D341Med (cell line): ENCODE measurements around the gene UACA.
"Not testable (repeated sequence)": the region's sequence is repeated elsewhere in the genome, so short reads cannot be mapped to it uniquely, and the experiment has no call there.

ENCODE experiments used
- DNase-seq: peaks from one replicate; pipeline ENCODE4 v3.0.0; 2012; ENCODE audit warnings: low spot score

The UACA gene

GRCh38 chr15:70627734-70628548 lies 135.4 kb downstream of the UACA start:
- DNase-seq, result no peak

DNA sequence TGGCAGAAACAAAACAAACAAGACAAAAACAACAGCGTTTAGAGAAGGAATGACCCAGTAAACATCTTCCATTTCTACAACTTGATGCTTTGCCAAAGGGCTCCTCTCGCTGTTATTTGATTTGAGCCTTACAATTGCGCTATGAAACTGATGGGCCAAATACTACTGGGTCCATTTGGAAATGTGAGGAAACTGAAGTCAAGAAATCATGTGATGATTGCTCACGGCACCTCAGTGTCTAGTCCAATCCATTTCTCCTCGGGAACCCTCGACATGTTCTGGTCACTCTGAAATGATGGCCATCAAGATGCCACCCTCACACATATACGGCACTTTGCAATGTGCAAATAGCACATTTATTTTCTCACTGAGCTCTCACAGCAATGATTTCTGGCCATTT lies 136.0 kb downstream of the UACA start:
- no peak for DNase-seq

GRCh38 chr15:70625438-70625837 lies 137.9 kb downstream of the UACA start:
- no peak for DNase-seq

GRCh38 chr15:70625011-70625410 lies 138.3 kb downstream of the UACA start:
- no peak for DNase-seq

GRCh38 chr15:70618929-70619328 lies 144.4 kb downstream of the UACA start:
- no peak for DNase-seq

- DNase-seq, result no peak
Observed at GRCh38 chr15:70617911-70618287, 145.5 kb downstream of the UACA start.

- peak; percentile 5 for DNase-seq
Observed at GRCh38 chr15:70617076-70617910, 146.1 kb downstream of the UACA start.

DNA sequence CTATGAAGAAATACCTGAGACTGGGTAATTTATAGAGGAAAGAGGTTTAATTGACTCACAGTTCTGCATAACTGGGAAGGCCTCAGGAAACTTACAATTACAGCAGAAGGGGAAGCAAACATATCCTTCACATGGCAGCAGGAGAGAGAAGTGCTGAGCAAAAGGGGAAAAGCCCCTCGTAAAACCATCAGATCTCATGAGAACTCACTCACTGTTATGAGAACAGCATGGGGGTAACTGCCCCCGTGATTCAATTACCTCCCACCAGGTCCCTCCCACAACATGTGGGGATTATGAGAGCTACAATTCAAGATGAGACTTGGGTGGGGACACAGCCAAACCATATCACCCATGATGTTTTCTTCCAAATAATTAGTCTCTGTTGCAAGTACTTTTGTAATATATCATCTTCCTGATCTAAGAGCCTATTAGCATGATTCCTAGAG lies 147.0 kb downstream of the UACA start:
- not testable (repeated sequence) for DNase-seq

GRCh38 chr15:70615435-70616310 lies 147.7 kb downstream of the UACA start:
- DNase-seq, result peak; percentile 5

GRCh38 chr15:70614221-70614620 lies 149.1 kb downstream of the UACA start:
- DNase-seq, result no peak

- no peak for DNase-seq
Observed at GRCh38 chr15:70613271-70613670, 150.1 kb downstream of the UACA start.

DNA sequence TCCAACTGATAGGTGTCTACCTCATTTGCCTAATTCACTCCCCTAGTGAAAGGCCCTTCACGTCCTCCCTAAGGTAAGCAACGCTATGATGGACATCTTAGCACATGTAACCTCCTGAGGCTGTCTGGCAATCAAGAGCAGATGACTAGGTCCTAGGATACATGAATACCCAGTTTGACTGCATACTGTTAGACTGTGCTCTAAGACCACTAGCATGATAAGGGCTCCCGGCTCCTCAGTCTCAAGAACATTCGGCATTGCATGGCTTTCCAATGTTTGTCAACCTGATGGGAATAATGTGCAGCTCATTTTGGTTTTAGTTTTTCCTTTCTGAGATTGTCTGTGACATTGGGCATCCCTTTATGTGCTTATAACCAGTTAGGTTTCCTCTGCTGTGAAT lies 152.1 kb downstream of the UACA start:
- no peak for DNase-seq

GRCh38 chr15:70610541-70610940 lies 152.8 kb downstream of the UACA start:
- no peak for DNase-seq

GRCh38 chr15:70609889-70610288 lies 153.5 kb downstream of the UACA start:
- DNase-seq, result no peak

DNA sequence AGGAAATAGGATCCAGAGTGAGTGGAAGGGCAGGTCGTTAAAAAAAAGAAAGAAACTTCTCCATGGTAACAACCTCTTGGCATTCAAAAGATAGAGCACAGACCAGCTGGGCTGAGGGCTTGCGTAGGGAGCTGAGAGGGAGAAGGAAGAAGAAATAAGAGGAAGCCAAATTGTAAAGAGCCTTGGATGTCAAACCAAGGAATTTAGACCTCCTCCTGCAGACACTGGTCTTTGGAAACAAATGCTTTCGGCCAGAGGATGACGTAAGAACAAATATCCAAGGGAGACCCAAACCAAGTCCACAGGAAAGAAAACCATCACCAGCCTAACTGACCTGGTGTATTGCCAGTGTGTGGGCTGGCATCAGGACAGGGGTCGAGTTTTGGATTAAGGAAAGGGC lies 155.2 kb downstream of the UACA start:
- DNase-seq, result no peak

DNA sequence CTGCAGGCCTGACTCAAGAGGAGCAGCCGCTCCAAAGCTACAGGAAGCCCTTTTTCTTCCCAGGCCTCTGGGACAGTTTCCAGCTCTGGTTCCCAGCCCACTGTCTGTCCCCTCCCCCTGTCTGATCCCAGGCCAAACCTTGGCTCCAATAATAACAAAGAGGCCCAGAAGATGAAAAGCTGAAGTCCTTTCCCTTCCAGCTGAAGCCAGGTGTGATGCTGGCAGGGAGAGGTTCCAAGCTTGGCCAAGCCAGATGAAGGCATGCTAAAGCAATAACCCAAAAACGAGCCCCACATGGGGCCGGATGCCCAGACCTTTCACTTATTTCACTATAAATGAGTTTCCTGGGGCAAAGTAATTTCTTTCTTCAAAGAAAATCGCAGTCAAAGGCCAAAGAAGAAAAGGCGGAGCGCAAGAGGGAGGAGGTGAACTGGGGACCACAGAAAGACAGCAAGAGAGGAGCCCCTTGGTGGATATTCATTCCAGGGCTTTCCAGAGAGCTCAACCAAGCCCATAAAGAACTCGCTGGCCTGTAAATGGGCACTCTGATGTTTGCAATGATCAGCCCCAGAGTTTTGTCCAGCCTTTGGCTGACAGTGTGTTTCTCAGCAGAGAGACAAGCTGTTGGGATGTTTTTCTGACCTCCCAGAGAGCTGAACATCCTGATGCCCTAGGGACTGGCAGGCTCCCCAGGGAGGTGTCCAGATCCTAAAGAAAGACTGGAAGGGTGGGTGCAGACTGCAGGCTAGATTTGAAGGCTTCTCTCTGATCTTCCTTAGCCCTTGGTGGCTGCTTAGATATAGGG lies 157.6 kb downstream of the UACA start:
- no peak for DNase-seq

- DNase-seq, result no peak
Observed at GRCh38 chr15:70604666-70605315, 158.6 kb downstream of the UACA start.
